ENCODE results near the gene PTGER1.
A peak's percentile ranks its signal among the peaks of the same experiment; 100 is the strongest.

Gene PTGER1

DNA sequence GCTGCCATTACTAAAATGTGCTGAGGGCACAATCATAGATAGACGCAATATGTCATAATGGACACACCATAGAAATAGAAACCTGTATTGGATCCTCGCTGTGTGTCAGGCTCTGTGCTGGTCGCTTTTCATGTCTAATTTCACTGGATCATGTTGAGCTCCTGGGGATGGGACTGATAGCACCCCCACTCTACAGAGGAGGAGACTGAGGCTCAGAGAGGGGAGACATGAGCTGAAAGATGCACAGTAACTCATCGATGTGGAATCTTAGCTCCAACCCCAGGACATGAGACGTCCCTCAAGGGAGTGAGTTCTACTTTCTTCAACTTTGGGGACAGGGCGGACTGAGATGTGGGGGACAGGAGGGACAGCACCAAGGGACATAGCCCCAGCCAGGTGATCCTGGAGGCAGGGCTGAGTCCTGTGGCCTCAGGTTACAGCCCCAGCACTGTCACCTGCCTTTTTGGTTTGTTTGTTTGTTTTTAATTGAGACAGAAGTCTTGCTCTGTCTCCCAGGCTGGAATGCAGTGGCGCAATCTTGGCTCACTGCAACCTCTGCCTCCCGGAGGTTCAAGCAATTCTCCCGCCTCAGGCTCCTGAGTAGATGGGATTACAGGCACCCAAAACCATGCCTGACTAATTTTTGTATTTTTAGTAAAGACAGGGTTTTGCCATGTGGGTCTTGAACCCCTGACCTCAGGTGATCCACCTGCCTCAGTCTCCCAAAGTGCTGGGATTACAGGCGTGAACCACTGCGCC is 27.4 kb upstream of the PTGER1 start:
- DNase-seq: no peak

DNA sequence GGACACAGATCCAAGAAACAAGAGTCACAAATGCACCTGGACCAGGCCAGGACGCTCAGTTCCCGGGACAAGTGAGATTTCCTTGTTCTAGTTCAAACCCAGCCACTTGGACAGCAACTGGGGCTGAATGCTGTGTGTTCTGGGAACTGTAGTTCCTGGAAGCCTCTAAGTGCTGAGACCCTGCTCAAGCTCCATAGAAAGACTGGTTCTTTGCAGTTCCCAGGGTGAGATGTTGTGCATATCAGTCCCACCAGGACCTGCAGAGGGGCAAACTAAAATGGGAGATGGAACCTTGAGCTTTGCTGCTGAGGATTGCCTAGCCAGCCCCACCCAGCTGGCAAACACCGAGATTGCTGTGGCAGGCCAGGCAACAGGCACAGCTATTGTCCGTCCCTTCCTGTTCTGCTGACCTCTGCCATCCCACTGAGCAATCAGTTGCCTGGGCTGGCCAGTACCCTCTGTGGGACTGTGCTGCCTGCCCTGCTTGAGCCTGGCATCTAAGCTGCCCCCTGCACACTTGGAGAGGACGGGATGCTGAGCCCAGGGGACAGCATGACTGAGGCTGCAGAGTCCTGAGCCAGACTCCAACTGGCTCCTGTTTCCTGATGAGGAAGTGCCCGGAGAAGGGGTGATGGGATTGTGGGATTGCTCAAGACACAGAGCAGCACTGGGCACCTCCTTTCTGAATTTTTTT is 22.2 kb upstream of the PTGER1 start:
- no peak for DNase-seq

DNA sequence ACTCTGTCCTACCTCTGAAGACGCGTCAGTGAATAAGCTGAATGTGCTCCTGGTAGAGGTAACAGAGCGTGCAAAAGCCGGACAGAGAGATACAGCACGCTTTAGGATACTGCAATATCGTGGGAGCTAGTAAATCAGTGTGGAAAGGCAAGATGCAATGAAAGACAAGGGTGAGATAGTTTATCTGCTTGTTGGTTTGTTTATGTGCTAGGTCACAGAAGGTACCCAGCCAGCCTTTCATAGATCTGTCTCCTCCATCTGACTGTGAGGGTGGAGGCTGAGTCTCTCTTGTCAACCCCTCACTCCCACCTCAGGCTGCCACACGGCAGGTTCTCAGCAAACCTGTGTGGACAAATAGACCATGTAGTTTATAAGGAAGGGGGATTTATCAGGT is 21.7 kb upstream of the PTGER1 start:
- DNase-seq: no peak

DNA sequence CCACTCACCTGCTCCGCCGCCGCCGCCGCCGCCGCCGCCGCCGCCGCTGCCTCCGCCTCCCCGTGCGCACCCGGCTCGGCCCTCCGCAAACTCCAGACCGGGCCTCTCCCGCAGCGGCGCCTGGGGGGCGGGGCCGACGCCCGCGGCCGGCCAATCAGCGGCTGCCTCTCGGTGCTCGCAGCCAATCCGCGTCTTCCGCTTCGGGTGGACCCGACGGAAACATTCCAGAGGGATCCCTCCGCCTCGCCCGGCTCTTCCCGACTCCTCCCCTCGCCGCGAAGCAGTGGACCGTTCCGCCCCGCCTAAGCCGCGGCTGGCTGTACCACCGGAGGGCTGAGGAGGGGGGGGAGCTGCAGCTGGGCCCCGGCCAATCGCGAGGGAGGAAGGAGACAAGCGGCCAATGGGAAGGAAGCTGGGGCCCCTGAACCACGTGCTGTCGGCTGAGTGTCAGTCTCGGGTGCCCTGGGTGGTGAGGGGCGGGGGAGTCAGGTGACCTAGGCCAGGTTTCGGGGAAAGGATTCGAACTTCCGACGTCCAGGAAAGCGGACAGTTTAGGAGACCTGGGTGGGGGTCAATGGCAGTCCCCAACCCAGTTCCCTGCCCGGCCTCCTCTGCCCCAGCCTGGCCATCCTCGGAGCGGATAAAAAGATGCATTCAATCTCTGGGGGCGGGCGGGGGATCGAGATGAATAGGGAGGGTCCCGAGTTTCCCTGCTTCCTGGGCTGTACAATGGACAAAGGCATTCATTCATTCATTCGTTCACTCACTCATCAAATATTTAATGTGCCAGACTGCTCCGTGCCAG is 21.1 kb upstream of the PTGER1 start, which contains the start of gene GIPC1:
GIPC1 (minus strand) TSS at position 99 of the 805 bp plus-strand sequence. CDS start 13,151 bp downstream, outside the sequence.
- DNase-seq: peak; percentile 87

DNA sequence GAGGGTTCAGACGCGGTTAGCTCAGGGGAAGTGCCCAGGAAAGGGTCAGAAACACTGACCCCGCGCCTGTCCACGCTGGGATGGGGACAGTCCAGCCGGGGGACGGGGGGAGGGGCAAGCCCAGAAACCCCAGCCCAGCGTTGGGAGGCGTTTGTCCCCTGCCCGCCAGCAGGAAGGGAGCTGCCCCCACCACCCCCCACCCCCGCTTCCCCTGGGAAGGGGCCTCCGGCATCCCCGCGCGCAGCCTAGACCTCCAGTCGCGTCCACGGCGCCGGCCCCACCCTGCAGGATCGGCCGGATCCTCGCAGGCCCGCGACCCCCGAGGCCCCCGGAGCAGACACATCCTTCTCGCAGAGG is 20.5 kb upstream of the PTGER1 start:
- DNase-seq: no peak

DNA sequence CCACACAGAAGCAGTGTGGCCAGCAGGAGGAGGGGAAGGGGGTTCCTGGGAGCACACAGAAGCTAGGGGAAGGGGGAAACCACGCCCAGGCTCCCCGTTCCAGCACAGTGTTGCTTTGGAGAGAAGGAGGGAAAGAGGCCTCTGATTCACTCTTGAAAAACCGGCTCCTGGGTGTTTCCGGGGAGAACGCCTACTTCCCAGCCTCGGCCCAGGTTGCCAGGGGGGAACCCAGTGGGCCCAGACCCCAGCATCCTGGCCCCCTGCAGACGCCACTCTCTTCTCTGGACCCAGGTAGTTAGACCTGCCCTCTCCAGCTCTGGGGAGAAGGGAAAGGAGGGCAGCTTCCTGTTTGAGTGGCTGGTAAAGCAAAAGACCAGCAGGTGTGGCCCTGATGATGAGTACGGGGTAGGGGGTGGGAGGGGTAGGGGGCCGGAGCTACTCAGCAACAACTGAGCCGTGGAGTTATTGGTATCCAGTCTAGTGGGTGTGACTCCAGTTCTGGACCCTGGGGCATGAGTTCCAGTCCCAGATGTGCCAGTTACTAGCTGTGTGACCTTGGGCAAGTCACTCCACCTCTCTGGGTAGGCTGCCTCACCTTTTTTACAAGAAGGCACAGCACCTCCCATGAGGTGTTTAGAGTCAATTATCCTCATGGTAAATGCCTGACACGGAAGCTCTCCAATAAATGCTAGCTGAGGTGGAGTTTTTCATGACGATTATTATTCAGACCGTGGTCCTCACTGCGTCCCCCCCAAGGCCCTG is 19.9 kb upstream of the PTGER1 start:
- DNase-seq: no peak

DNA sequence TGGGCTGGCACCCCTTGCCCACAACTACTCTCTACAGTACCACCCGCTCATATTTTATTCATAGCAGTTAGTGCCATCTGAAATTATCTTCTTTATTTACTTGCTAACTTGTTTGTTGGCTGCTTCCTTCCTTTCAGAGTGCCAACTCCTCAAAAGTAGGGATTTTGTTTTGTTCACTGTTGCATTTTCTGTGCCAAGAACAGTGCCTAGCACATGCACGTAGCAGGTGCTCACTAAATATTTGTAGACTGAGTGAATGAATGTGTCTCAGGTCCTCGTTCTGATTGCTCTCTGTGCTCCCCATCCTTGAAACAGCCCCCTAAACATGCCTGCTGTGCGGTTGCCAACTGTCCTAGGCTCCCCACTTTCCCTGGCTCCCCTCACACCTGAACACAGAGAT is 19.3 kb upstream of the PTGER1 start:
- no peak for DNase-seq

DNA sequence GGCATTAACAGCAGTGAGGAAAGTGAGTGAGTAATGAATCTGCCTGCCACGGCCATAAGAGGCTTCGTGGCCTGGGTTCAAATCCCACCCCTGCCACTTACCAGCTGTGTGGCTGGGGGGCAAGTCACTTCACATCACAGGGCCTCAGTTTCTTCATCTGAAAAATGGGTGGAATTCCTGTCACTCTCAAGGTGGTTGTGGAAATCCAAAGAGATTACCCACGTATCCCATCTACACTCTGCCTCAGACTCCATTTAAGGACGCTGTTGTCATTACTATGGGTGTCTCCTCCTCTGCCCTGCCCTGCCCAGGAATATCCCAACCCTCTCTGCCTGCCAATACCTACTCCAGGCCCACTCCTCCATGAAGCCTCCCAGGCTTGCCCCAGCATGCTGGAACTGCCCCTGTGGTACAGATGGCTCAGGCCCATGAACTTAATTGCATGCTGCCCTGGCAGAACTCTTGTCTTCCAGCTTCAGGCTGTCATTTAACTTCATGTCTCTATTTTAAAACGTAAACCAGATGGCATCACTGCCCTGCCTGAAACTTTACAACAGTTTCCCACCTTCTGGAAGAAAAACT is 17.7 kb upstream of the PTGER1 start:
- DNase-seq: no peak

DNA sequence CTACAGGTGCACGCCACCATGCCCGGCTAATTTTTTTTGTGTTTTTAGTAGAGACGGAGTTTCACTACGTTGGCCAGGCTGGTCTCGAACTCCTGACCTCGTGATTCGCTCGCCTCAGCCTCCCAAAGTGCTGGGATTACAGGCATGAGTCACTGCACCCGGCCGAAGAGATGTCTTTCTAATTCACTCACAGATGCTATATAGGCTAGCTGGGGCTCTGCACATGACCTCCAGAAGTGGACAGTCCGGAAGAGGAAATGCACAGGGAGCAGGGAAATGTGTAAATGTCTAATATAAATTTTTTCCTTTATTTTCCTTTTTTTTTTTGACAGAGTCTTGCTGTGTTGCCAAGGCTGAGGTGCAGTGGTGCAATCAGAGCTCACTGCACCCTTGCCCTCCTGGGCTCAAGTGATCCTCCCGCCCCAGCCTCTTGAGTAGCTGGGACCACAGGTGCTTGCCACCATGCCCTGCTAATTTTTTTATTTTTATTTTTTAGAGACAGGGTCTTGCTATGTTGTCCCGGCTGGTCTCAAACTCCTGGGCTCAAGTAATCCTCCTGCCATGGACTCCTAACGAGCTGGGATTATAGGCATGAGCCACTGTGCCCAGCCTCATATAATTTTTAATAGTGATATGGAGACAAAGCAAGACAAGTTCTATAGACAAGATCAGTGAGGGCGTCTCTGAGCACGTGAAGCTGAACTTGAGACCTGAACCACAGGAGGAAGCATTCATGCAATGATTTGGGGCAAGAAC is 12.4 kb upstream of the PTGER1 start:
- DNase-seq: no peak

DNA sequence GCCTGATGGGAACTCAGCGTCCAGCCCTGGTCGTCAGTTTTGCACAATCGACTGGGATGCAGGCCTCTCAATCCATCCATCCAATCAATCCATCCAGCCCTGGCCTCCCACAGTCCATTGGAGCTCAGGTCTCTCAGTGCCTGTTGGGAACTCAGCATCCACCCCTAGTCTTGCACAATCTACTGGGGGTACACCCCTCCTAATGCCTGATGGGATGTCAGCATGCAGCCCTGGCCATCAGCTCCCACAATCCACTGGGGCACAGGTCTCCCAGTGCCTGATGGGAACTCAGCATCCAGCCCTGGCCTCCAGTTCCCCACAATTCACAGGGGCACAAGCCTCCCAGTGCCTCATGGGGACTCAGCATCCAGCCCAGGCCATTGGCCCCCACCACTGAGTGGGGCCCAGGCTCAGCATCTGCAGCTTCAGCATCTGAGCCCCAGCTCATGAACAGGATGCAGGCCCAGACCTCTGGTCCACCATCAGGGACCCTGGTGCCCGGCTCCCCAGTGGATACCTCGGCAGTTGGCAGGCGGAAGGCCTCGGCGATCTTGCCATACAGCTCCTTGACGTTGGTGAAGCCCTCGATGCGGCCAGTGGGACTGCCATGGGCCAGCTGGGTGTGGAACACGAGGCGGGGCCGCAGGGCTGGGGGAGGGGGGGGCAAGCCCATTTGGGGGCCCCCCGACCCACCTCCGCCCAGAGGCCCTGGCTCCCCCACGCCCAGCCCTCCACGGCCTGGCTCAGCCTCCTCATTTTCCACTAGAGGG is 7.2 kb upstream of the PTGER1 start:
- no peak for DNase-seq

DNA sequence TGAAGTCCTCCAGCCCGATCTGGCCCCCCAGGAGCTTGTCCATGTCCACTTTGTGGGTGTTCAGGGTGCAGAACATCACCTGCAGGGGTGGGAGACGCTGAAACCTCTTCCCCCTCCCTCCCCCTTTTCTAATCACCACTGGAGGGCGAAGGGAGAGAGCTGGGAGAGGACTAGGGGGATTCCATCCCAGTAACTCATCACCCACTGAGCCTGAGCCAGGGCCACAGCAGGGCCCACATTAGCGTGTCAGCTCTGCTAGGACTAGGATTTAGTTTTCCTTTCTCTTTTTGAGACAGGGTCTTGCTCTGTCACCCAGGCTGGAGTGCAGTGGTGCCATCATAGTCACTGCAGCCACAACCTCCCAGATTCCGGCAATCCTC is 5.5 kb upstream of the PTGER1 start:
- no peak for DNase-seq

DNA sequence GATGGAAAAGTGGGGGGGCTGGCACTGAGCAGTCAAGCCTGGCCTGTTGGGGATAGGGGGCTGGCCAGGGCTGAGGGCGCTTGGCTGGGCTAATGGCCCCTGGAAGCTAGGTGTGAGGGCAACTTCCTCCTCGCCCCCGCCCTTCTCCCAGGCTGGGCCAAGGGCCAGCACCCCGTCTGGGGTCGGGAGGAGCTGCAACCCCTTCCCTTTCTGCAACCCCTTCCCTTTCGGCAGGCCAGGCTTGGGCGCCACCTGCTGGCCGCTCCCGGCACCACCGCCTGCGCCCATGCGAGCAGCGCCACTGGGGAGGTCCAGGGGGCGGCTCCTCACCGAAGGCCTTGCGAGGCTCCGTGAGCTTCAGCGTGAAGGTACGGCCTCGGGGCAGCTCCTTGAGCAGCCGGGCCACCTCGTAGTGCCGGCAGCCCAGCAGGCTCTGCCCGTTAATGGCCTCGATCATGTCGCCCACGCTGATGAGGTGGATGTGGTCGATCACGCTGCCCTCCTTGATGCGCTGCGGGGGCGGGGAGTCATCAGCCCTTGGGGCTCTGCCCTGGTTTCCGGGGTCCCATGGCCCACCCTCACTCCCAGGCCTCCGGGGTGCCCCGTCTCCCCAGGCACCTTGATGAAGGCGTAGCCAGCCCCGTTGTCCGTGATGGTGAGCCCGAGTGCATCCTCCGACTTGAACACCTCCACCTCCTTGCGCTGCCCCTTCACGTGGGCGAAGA is 5.0 kb upstream of the PTGER1 start:
- peak; percentile 75 for DNase-seq

DNA sequence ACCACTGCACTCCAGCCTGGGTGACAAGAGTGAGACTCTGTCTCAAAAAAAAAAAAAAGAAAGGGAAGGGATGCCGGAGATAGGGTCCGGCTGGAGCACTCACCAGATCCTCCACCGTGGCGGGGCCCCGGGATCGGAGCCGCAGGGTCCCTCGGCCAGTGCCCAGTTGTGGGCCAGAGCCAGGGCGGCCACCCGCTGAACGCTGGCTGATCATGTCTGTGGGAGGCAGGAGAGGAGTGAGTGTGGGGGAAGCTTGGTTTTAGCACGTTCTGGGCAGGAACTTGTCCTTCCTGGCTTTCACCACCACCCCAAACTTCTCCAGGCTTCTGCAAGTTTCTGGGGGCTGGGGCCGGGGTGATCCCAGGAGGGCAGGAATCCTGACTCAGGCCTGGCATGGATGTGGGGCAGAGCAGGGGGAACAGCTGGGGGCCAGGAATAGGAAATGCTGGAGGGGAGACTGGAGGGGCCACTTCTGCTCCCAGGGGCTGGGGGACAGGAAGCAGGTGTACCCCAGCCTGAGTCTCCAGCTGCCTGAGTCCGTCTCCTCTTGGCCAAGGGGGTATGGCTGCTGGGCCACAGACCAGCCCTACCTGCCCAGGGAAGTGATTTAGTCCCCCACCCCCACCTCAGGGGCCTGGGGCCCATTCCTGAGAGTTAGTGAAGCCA is 4.3 kb upstream of the PTGER1 start:
- DNase-seq: no peak

DNA sequence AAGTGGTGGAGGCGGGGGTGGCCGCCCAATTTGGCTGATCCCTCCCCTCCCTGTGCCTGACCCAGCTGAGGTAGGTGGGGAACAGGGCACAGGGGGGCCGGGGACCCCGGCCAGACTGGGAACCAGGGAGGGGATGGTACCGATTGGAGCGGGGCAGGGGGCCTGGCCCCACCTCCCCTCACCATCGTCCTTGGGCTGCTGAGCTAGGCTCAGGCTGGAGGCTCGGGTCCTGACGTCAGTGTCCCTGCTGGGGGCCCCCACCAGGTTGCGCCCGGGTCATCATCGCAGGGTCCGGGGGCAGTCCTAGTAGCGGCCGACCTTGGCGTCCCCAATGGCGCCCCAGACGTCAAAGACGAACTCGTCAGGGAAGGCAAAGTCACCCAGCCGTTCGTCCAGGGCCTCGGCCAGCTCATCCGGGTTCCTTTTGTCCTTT is 3.0 kb upstream of the PTGER1 start:
- no peak for DNase-seq

DNA sequence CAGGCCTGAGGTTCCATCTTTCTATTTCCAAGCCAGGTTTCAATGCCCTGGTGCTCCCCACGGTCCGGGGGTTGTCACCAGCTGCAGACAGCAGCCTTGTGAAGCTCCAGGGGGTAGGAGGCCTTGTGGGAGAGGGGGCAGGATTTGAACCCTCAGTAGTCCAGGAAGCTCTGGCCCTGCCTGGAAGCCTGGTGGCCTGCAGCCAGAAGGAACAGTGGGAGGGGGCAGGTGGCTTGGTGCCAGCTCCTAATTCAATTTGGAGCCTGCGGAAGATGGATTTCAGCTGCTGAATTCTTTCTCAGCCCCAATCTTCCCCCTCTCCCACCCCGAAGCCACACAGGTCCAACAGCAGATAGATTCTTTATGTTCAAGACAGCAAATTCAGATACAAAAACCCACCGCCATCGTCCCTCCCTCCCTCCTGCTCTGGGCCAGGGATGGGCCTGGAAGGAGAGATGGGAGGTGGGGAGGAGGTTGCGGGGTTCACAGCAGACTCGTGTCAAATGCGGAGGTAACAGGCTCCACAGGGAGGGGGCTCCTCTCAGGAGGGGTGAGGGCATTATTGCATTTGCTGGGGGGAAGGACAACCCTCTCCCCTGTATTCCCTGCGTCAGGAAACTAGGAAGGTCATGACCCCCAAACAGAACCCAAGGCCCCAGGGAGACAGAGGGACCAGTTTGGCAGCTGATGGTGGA is 2.4 kb upstream of the PTGER1 start:
- no peak for DNase-seq

DNA sequence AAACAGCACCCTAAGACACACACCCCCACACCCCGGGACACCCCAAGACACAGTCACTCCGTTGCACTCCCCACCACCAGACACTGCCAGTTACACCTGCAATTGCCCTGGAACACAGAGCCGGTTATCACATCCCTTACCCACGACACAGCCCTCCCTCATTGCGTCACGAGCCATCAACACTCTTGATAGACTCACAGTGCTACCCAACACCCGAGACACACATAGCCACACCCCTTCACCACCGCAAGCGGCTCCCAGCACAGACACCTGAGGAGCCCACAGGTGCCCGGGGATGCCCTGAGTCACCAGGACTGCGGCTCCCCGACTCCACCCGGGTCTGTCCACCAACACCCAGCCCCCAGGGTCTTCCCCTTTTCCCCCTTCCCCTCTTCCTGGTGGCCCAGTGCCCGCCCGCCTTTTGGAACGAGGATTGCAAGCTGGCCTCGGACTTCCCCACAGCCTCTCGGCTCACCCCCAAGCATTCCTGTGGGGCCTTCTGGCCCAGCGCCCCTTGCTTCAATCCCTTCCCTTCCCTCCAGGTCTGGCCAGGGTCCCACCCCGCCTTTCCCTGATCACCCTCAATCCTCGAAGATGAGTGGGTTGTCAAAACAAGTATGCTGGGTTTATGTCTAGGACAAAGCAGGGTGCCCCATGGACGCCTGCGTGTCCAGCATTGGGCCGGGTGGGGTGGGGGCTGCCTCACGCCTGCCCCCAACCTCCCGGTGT is 1.7 kb upstream of the PTGER1 start:
- DNase-seq: peak; percentile 77

DNA sequence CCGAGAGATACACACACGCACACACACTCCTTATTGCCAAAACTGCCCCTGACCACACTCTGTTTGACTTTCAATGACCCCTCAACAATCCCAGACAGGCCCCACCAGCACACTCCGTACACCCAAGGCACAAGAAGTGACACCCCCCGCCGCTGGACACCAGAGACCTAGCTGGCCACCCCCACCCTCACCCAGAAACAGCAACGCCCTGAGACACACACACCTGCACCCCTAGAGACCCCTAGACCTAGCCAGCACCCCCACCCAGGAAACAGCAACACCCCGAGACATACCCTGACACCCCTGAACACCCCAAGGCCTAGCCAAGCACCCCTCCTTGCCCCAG is 1.1 kb upstream of the PTGER1 start:
- no peak for DNase-seq

DNA sequence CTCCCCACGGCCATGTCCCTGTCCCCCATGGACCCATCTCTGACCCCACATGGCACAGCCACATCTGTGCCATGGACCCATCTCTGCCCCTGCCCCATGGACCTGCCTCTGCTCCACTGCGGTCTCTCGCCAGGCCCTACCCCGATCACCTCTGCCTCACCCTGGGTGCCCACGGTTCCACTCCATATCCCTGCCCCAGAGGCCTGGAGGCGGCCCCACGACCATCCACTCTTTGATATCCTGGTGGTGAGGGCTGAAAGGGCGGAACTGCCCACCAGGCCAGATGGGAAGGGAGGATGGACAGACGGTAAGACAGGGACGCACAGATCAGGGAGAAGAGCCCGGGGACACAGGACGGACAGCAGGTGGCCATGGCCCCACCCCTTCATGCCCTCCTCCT is 327 bp downstream of the PTGER1 start:
- DNase-seq: no peak

All from CD4-positive, alpha-beta T cell treated with Interleukin-21 for 1 hour (primary cell).